H1 (cell line): Measurements from ENCODE around the gene UBASH3A. TPM values are rescaled to one million over a fixed set of nuclear protein-coding genes. Genes with fewer than 3 reads are reported as not detected.

Experiments
- CTCF ChIA-PET: fragments of 300-600 bp; sonication (Branson Sonifier 250); formaldehyde crosslinking; loops from one replicate; lab custom pipeline; 2021; ENCODE audit not compliant: partially characterized antibody; lab: Charles Lee
- POLR2A ChIA-PET: fragments of 300-600 bp; sonication (Branson Sonifier 250); formaldehyde crosslinking; loops from one replicate; lab custom pipeline; 2021; ENCODE audit warnings: inconsistent platforms; ENCODE audit not compliant: partially characterized antibody; lab: Charles Lee
- DNase-seq, 2 experiments: peaks; one replicate each; pipeline versions ENCODE4 v3.0.0 to v3.0.0-alpha.2; 2010 to 2022; ENCODE audit warnings: low spot score in 2 of 2, low read depth in 1 of 2, mixed read lengths in 1 of 2
- FAIRE-seq: peaks from 2 replicates; lab custom pipeline; 2011; peaks lifted over from hg19 to GRCh38; lab: Jason Lieb, UNC
- H2AFZ ChIP-seq: 2 replicates; pipeline ENCODE4 v1.8.1; 2012; ENCODE audit warnings: low read length, inconsistent platforms
- H2AK5ac ChIP-seq: 2 replicates; pipeline ENCODE4 v1.6.1; 2013; ENCODE audit warnings: low read depth, low read length
- H2BK120ac ChIP-seq: replicated peaks from 2 replicates; pipeline ENCODE3; 2013; ENCODE audit warnings: low read depth, low read length, inconsistent platforms
- H2BK12ac ChIP-seq: 2 replicates; pipeline ENCODE4 v1.6.1; 2013; ENCODE audit warnings: low read depth, low read length
- H2BK15ac ChIP-seq: 2 replicates; pipeline ENCODE4 v1.6.1; 2013; ENCODE audit warnings: low read length
- H2BK20ac ChIP-seq: 2 replicates; pipeline ENCODE4 v1.6.1; 2013; ENCODE audit warnings: low read length
- H2BK5ac ChIP-seq: 2 replicates; pipeline ENCODE4 v1.6.1; 2013; ENCODE audit warnings: low read depth, low read length
- H3K14ac ChIP-seq: 2 replicates; pipeline ENCODE4 v1.6.1; 2013; ENCODE audit warnings: inconsistent platforms; ENCODE audit not compliant: insufficient read length
- H3K18ac ChIP-seq: 2 replicates; pipeline ENCODE4 v1.6.1; 2013; ENCODE audit warnings: low read length; ENCODE audit errors: extremely low read depth
- H3K23ac ChIP-seq: 2 replicates; pipeline ENCODE4 v1.6.1; 2013; ENCODE audit warnings: inconsistent platforms; ENCODE audit not compliant: insufficient read length
- H3K23me2 ChIP-seq: 2 replicates; pipeline ENCODE4 v1.6.1; 2013; ENCODE audit warnings: low read depth, low read length
- H3K27ac ChIP-seq: 2 replicates; pipeline ENCODE4 v1.6.1; 2011; ENCODE audit warnings: low read depth, low read length, inconsistent platforms
- H3K27me3 ChIP-seq, 4 experiments: replicated peaks in 1 of 4; 1 replicate in 1 of 4; 2 replicates in 3 of 4; pipeline versions ENCODE4 v1.6.1 to v1.8.1; 2011 to 2013; ENCODE audit warnings: low read length in 3 of 4, mild to moderate bottlenecking in 3 of 4, inconsistent platforms in 2 of 4, mixed read lengths in 2 of 4, moderate library complexity in 1 of 4; ENCODE audit not compliant: control insufficient read depth in 3 of 4, insufficient read depth in 3 of 4; ENCODE audit errors: extremely low read depth in 1 of 4
- H3K36me3 ChIP-seq, 4 experiments: 2 replicates each; pipeline versions ENCODE4 v1.6.1 to v1.8.1; 2011 to 2013; ENCODE audit warnings: mild to moderate bottlenecking in 4 of 4, low read length in 3 of 4, moderate library complexity in 2 of 4, control low read depth in 1 of 4, inconsistent platforms in 1 of 4; ENCODE audit not compliant: insufficient read depth in 4 of 4, control insufficient read depth in 2 of 4
- H3K4ac ChIP-seq: replicated peaks from 2 replicates; pipeline ENCODE3; 2013; ENCODE audit warnings: low read length, low read depth, mixed read lengths, inconsistent platforms; ENCODE audit not compliant: insufficient read length
- H3K4me1 ChIP-seq, 4 experiments: replicated peaks in 1 of 4; 1 replicate in 1 of 4; 2 replicates in 3 of 4; pipeline versions ENCODE4 v1.6.1 to v1.8.1; 2011 to 2013; ENCODE audit warnings: low read length in 3 of 4, inconsistent platforms in 2 of 4, mixed read lengths in 1 of 4; ENCODE audit not compliant: insufficient read depth in 4 of 4, control insufficient read depth in 3 of 4
- H3K4me2 ChIP-seq, 2 experiments: 2 replicates each; pipeline versions ENCODE4 v1.6.1 to v1.8.1; 2011 to 2013; ENCODE audit warnings: low read depth in 2 of 2, low read length in 2 of 2, control low read depth in 1 of 2, inconsistent platforms in 1 of 2, mild to moderate bottlenecking in 1 of 2; ENCODE audit not compliant: insufficient read depth in 1 of 2
- H3K4me3 ChIP-seq, 4 experiments: fragments of 200-600, 300-600 bp in 1 of 4; sonication (generic), shearing (Covaris generic), sonication (Bioruptor Twin) in 1 of 4; 2 replicates each; pipeline versions ENCODE4 v1.5.1 to v1.8.1; 2011 to 2016; ENCODE audit warnings: low read length in 4 of 4, low read depth in 3 of 4, control low read depth in 2 of 4, inconsistent platforms in 2 of 4, mild to moderate bottlenecking in 2 of 4, mixed read lengths in 1 of 4, moderate library complexity in 1 of 4; ENCODE audit not compliant: insufficient read depth in 2 of 4; ENCODE audit errors: extremely low read depth in 1 of 4
- H3K56ac ChIP-seq: replicated peaks from 2 replicates; pipeline ENCODE3; 2013; ENCODE audit warnings: low read depth, mild to moderate bottlenecking, mixed read lengths, low read length, inconsistent platforms; ENCODE audit not compliant: insufficient read length
- H3K79me1 ChIP-seq: 2 replicates; pipeline ENCODE4 v1.6.1; 2013; ENCODE audit warnings: low read depth, low read length, control low read depth
- H3K79me2 ChIP-seq, 2 experiments: 2 replicates each; pipeline versions ENCODE4 v1.6.1 to v1.8.1; 2012 to 2013; ENCODE audit warnings: low read length in 2 of 2, mild to moderate bottlenecking in 2 of 2, inconsistent platforms in 1 of 2; ENCODE audit not compliant: insufficient read depth in 2 of 2, control insufficient read depth in 1 of 2
- H3K9ac ChIP-seq, 4 experiments: replicated peaks in 1 of 4; 1 replicate in 1 of 4; 2 replicates in 3 of 4; pipeline versions ENCODE4 v1.6.1 to v1.8.1; 2011 to 2013; ENCODE audit warnings: low read depth in 3 of 4, low read length in 3 of 4, control low read depth in 2 of 4, mild to moderate bottlenecking in 2 of 4, moderate library complexity in 2 of 4, inconsistent platforms in 1 of 4; ENCODE audit errors: extremely low read depth in 1 of 4
- H3K9me3 ChIP-seq, 2 experiments: 2 replicates each; pipeline versions ENCODE4 v1.6.1 to v1.8.1; 2012 to 2013; ENCODE audit warnings: mild to moderate bottlenecking in 2 of 2, moderate library complexity in 2 of 2, control low read depth in 1 of 2, inconsistent platforms in 1 of 2, low read depth in 1 of 2, low read length in 1 of 2, mixed read lengths in 1 of 2; ENCODE audit not compliant: insufficient read depth in 2 of 2
- H4K20me1 ChIP-seq, 2 experiments: replicated peaks in 1 of 2; 2 replicates each; pipeline versions ENCODE3 to v1.8.1; 2011 to 2013; ENCODE audit warnings: inconsistent platforms in 2 of 2, low read length in 2 of 2, mild to moderate bottlenecking in 1 of 2; ENCODE audit not compliant: insufficient read depth in 2 of 2, control insufficient read depth in 1 of 2
- H4K5ac ChIP-seq: 2 replicates; pipeline ENCODE4 v1.6.1; 2013; ENCODE audit warnings: low read length, low read depth, mixed read lengths, inconsistent platforms; ENCODE audit not compliant: insufficient read length
- H4K8ac ChIP-seq: 2 replicates; pipeline ENCODE4 v1.8.0; 2013; ENCODE audit warnings: mild to moderate bottlenecking, moderate library complexity, low read length, inconsistent platforms; ENCODE audit not compliant: insufficient read depth; ENCODE audit errors: extremely low read depth
- H4K91ac ChIP-seq: replicated peaks from 2 replicates; pipeline ENCODE3; 2013; ENCODE audit warnings: low read length, mixed read lengths, inconsistent platforms; ENCODE audit not compliant: insufficient read length
- ASH2L ChIP-seq: fragments of 200-600, 300-600 bp; sonication (generic); IDR thresholded peaks from one replicate; pipeline ENCODE4 v1.7.1; 2017; ENCODE audit warnings: low read length
- CEBPB ChIP-seq: IDR thresholded peaks from 2 replicates; pipeline ENCODE4 v1.6.1; 2012; ENCODE audit warnings: low read depth, low read length
- CTBP2 ChIP-seq: IDR thresholded peaks from 2 replicates; pipeline ENCODE4 v1.7.0; 2011; ENCODE audit warnings: borderline replicate concordance, mild to moderate bottlenecking, moderate library complexity, mixed read lengths, low read length; ENCODE audit not compliant: insufficient read depth, insufficient read length
- PHF8 ChIP-seq: fragments of 200-600 bp; sonication (generic); conservative IDR thresholded peaks from 2 replicates; pipeline ENCODE4 v1.7.1; 2012; ENCODE audit warnings: low read depth, mild to moderate bottlenecking, inconsistent platforms, low read length, moderate library complexity
- RXRA ChIP-seq: IDR thresholded peaks from 2 replicates; pipeline ENCODE4 v1.6.1; 2011; ENCODE audit warnings: low read depth, mild to moderate bottlenecking, low read length, moderate library complexity; ENCODE audit not compliant: insufficient read depth
- TCF12 ChIP-seq: IDR thresholded peaks from 2 replicates; pipeline ENCODE4 v1.6.1; 2011; ENCODE audit warnings: low read depth, mild to moderate bottlenecking, low read length
- WGBS, 2 experiments: shearing (Covaris generic) in 1 of 2; methylation state at CpG; one replicate each; pipeline versions ENCODE4 v1.1.6 to v1.1.7; 2013 to 2015; ENCODE audit warnings: low lambda C conversion rate in 2 of 2, mixed read lengths in 2 of 2, inconsistent platforms in 1 of 2, low coverage in 1 of 2, missing lambda C conversion rate in 1 of 2; ENCODE audit not compliant: insufficient replicate concordance in 2 of 2, insufficient coverage in 1 of 2, insufficient read length in 1 of 2; ENCODE audit errors: extremely low coverage in 1 of 2, missing lambda C conversion rate in 1 of 2; 5-methylcytosine and 5-hydroxymethylcytosine counted together
- polyA plus RNA-seq, 7 experiments: library from polyadenylated mRNA; depleted of rRNA in 3 of 7; stranded (reverse) in 5 of 7; unstranded in 2 of 7; fragments of >200 nt in 5 of 7; fragments of 200-250 nt in 2 of 7; gene quantifications; 1 replicate in 5 of 7; 2 replicates in 1 of 7; 4 replicates in 1 of 7; pipeline versions ENCODE4 v1.2.1 to v1.2.3, GENCODE V29; 2011 to 2013; ENCODE audit warnings: missing spikeins in 2 of 7, mixed read lengths in 2 of 7
- total RNA-seq: library from RNA; stranded (reverse); fragmentation: NEBNext Ultra II Directional; extraction: Animal tissue kit (Norgen Biotek cat#: 25700); gene quantifications from 2 replicates; pipeline ENCODE4 v1.2.1, GENCODE V29; 2021

UBASH3A gene
- total and polyA plus RNA-seq, 2 of the 8 experiments (the other 6 are each of a cell fraction or from before 2014, with no cell fraction given), result not detected

- Histone ChIP-seq H3K23me2 (peaks cover 6% of the 10 kb centered on the region; the same call in 1 of the 2 replicates), H2BK20ac (no peak overlapping the region), H2BK12ac (no peak overlapping the region), H2BK15ac (no peak overlapping the region), H3K56ac (no peak overlapping the region), H3K4me3 (no peak overlapping the region), H3K9me3 (peaks cover 4% of the 10 kb centered on the region in 2 experiments; a peak in 2 of 4 replicates), H3K9ac (no peak overlapping the region), H3K79me1 (no peaks in the 10 kb centered on the region), H3K27me3 (no peaks in the 10 kb centered on the region), H3K27ac (no peak overlapping the region), H2BK5ac (no peak overlapping the region), H4K8ac (no peak overlapping the region), H3K4me1 (no peaks in the 10 kb centered on the region), H2AK5ac (no peak overlapping the region), H3K23ac (no peak overlapping the region), H3K14ac (no peak overlapping the region), H3K4ac (no peak overlapping the region), H3K36me3 (no peaks in the 10 kb centered on the region), H3K18ac (no peak overlapping the region), H4K5ac (no peak overlapping the region), H3K79me2 (no peaks in the 10 kb centered on the region), H2AFZ (no peak overlapping the region), H4K91ac (no peak overlapping the region), H4K20me1 (peaks cover 0 to 7% of the 10 kb centered on the region in 2 experiments), H3K4me2 (no peak overlapping the region), H2BK120ac (no peak overlapping the region)
- CTCF ChIA-PET, result interaction anchor here (1.6 to 1.9 kb wide), 2 partner anchors 9 to 24 kb away, joined by 6 to 8 read pairs; no protein-coding TSS in a partner anchor
- FAIRE-seq (no peak), DNase-seq (no peak)
- TF ChIP-seq ASH2L (no peak), CTBP2 (no peak), CEBPB (no peak), TCF12 (no peak), RXRA (no peak), PHF8 (no peak)
- 88% methylated on average over 4 of the region's 4 CpGs; no CpG with 5 or more reads in 1 of the 2 experiments for WGBS, 2 experiments
- POLR2A ChIA-PET, result no interaction called here
Measured at GRCh38 chr21:42435401-42435800, 31.7 kb downstream of the UBASH3A start.
